Esophagus muscularis mucosa (tissue), 4 donors: ENCODE data around the gene PTPRU. TPM values are rescaled to one million over a fixed set of nuclear protein-coding genes. Genes with fewer than 3 reads are reported as not detected.
"Not testable (repeated sequence)": the region's sequence is repeated elsewhere in the genome, so short reads cannot be mapped to it uniquely, and the experiment has no call there.

Experiments used
- DNase-seq: peaks from one replicate; pipeline ENCODE4 v3.0.0-alpha.2; 2017; ENCODE audit errors: extremely low spot score
- H3K27ac ChIP-seq, 4 donors: fragments of 200-600 bp; sonication (generic); replicated peaks in 1 of 4; 1 replicate in 3 of 4; 2 replicates in 1 of 4; pipeline ENCODE4 v1.5.1; 2016 to 2019; ENCODE audit warnings: mild to moderate bottlenecking in 1 of 4
- H3K27me3 ChIP-seq, 4 donors: fragments of 200-600 bp; sonication (generic); one replicate each; pipeline versions ENCODE4 v1.5.1 to v1.6.0; 2016 to 2019
- H3K36me3 ChIP-seq, 4 donors: fragments of 200-600 bp; sonication (generic); one replicate each; pipeline ENCODE4 v1.5.1; 2016 to 2019
- H3K4me1 ChIP-seq, 4 donors: fragments of 200-600 bp; sonication (generic); one replicate each; pipeline ENCODE4 v1.5.1; 2016 to 2019
- H3K4me3 ChIP-seq, 4 donors: fragments of 200-600 bp; sonication (generic); 1 replicate in 2 of 4; 2 replicates in 2 of 4; pipeline ENCODE4 v1.5.1; 2016 to 2019; ENCODE audit warnings: mild to moderate bottlenecking in 4 of 4, moderate library complexity in 1 of 4
- H3K9me3 ChIP-seq, 4 donors: fragments of 200-600 bp; sonication (generic); 1 replicate in 3 of 4; 2 replicates in 1 of 4; pipeline ENCODE4 v1.5.1; 2016 to 2019
- CTCF ChIP-seq, 3 experiments: fragments of 200-600 bp in 2 of 3; fragments of 450-650 bp in 1 of 3; sonication (generic) in 2 of 3; IDR thresholded peaks; one replicate each; pipeline ENCODE4 v1.5.1; 2017 to 2019; ENCODE audit warnings: antibody characterized with exemption in 3 of 3, mild to moderate bottlenecking in 2 of 3, moderate library complexity in 1 of 3
- EP300 ChIP-seq: sonication (generic); formaldehyde crosslinking; IDR thresholded peaks from one replicate; pipeline ENCODE4 v1.6.1; 2017; ENCODE audit warnings: antibody characterized with exemption
- POLR2A ChIP-seq: fragments of 450-650 bp; IDR thresholded peaks from one replicate; pipeline ENCODE4 v1.6.1; 2017; ENCODE audit warnings: antibody characterized with exemption, moderate library complexity, mild to moderate bottlenecking, low read depth
- POLR2AphosphoS5 ChIP-seq, 2 donors: sonication (generic); formaldehyde crosslinking; IDR thresholded peaks; one replicate each; pipeline ENCODE4 v1.6.1; 2017; ENCODE audit warnings: antibody characterized with exemption in 2 of 2
- WGBS: methylation state at CpG from one replicate; pipeline ENCODE4 v1.1.5; 2018; 5-methylcytosine and 5-hydroxymethylcytosine counted together
- intact Hi-C: fragments of 100-400 bp; cut with DNase I; formaldehyde crosslinking; loops from one replicate; pipeline ENCODE4 v1.15.1; 2023
- total RNA-seq, 4 donors: library from RNA; depleted of rRNA; stranded (reverse); fragments of >200 nt; gene quantifications; one replicate each; pipeline versions ENCODE4 v1.1.0 to v1.2.1, GENCODE V29; 2016

Gene PTPRU
- total RNA-seq, 4 donors from 2014 or later = 19.5 to 32.7 (median 27.5) TPM

GRCh38 chr1:29230553-29231378 is 5.6 kb upstream of the PTPRU start, which contains the start of gene MECR:
Gene MECR, minus strand, starts transcription at chr1:29230934. Its CDS starts 28 bp downstream, at chr1:29230906.
- H3K27ac ChIP-seq = peak within 1 kb of the TSS; percentile 77 to 87 (median 78)

GRCh38 chr1:29232387-29232786 is 3.9 kb upstream of the PTPRU start:
- Histone ChIP-seq H3K4me1 (peaks cover 13 to 41% (median 32%) of the 10 kb centered on the region in 4 donors), H3K9me3 (no peaks in the 10 kb centered on the region), H3K4me3 (no peak overlapping the region), H3K27ac (no peak overlapping the region), H3K36me3 (no peaks in the 10 kb centered on the region), H3K27me3 (peaks cover 0 to 16% (median 0%) of the 10 kb centered on the region in 4 donors)
- TF ChIP-seq POLR2AphosphoS5 (IDR thresholded peaks at IDR 0.05) = no peak
- no peak for TF ChIP-seq EP300
- TF ChIP-seq CTCF (IDR thresholded peaks at IDR 0.05) = no peak
- no peak for TF ChIP-seq POLR2A
- no peak for DNase-seq
- 85% methylated on average over 3 of the region's 3 CpGs for WGBS
- intact Hi-C loops = loop anchor here (10.0 kb wide), 1 partner anchor 1552 kb away; no protein-coding TSS in a partner anchor

More at GRCh38 chr1:29230553-29231378, 5.6 kb upstream of the PTPRU start, which contains the start of gene MECR:
- peak within 1 kb of the TSS; percentile 69 to 85 (median 84) for H3K4me3 ChIP-seq
- peak; percentile 99 for DNase-seq
- 5% methylated on average over 20 of the region's 52 CpGs for whole genome bisulfite sequencing
- TF ChIP-seq POLR2AphosphoS5 (IDR thresholded peaks at IDR 0.05) = peak; percentile 84 to 94
- TF ChIP-seq POLR2A = peak; percentile 11
- TF ChIP-seq EP300 = no peak
- TF ChIP-seq CTCF (IDR thresholded peaks at IDR 0.05) = peak; percentile 12 to 39 (median 22)
- peaks cover 0 to under 1% (median 0%) of the 10 kb centered on the region in 4 donors for H3K36me3 ChIP-seq
- H3K27me3 ChIP-seq = peaks cover 0 to 5% (median 0%) of the 10 kb centered on the region in 4 donors
- no peaks in the 10 kb centered on the region for H3K9me3 ChIP-seq
- intact Hi-C loops = loop anchor here (10.0 kb wide), 1 partner anchor 1554 kb away; no protein-coding TSS in a partner anchor
- peaks cover 10 to 24% (median 18%) of the 10 kb centered on the region in 4 donors for H3K4me1 ChIP-seq

GRCh38 chr1:29233693-29234092 is 2.6 kb upstream of the PTPRU start:
- intact Hi-C loops = loop anchor here (10.0 kb wide), 1 partner anchor 1551 kb away; no protein-coding TSS in a partner anchor
- DNase-seq = no peak
- Histone ChIP-seq H3K4me1 (peaks cover 16 to 50% (median 42%) of the 10 kb centered on the region in 4 donors), H3K27ac (no peak overlapping the region), H3K27me3 (peaks cover 0 to 16% (median 0%) of the 10 kb centered on the region in 4 donors), H3K9me3 (no peaks in the 10 kb centered on the region), H3K36me3 (no peaks in the 10 kb centered on the region), H3K4me3 (no peak overlapping the region)
- no peak for TF ChIP-seq CTCF (IDR thresholded peaks at IDR 0.05)
- no peak for TF ChIP-seq EP300
- TF ChIP-seq POLR2AphosphoS5 (IDR thresholded peaks at IDR 0.05) = no peak
- no peak for TF ChIP-seq POLR2A
- 84% methylated on average over 4 of the region's 4 CpGs for WGBS

- Histone ChIP-seq H3K36me3 (no peaks in the 10 kb centered on the region), H3K27ac (no peak overlapping the region), H3K9me3 (no peaks in the 10 kb centered on the region), H3K4me3 (no peak overlapping the region), H3K27me3 (peaks cover 0 to 16% (median 0%) of the 10 kb centered on the region in 4 donors), H3K4me1 (peaks cover 16 to 45% (median 41%) of the 10 kb centered on the region in 4 donors)
- TF ChIP-seq EP300 (no peak), POLR2A (no peak)
- intact Hi-C loops = loop anchor here (10.0 kb wide), 1 partner anchor 1550 kb away; no protein-coding TSS in a partner anchor
- 93% methylated on average over 1 of the region's 1 CpG for WGBS
- no peak for DNase-seq
Measured at GRCh38 chr1:29234471-29234870, 1.9 kb upstream of the PTPRU start.

- not testable (repeated sequence) for H3K36me3 ChIP-seq, H3K9me3 ChIP-seq, H3K4me3 ChIP-seq, H3K27ac ChIP-seq, DNase-seq
- peaks cover 12 to 40% (median 36%) of the 10 kb centered on the region in 4 donors for H3K4me1 ChIP-seq
- peaks cover 0 to 16% (median 0%) of the 10 kb centered on the region in 4 donors for H3K27me3 ChIP-seq
- 89% methylated on average over 9 of the region's 9 CpGs for WGBS
- intact Hi-C loops = loop anchor here (5.0 to 10.0 kb wide), 4 partner anchors 557 to 1550 kb away; no protein-coding TSS in a partner anchor
Measured at GRCh38 chr1:29234881-29235280, 1.4 kb upstream of the PTPRU start.
